ENCODE results near the gene ELL. TPM values are rescaled to one million over a fixed set of nuclear protein-coding genes. Genes with fewer than 3 reads are reported as not detected.

The ELL gene
- polyA plus RNA-seq, 1 of the 3 experiments (the other 2 are of a cell fraction) = 7.4 TPM

DNA sequence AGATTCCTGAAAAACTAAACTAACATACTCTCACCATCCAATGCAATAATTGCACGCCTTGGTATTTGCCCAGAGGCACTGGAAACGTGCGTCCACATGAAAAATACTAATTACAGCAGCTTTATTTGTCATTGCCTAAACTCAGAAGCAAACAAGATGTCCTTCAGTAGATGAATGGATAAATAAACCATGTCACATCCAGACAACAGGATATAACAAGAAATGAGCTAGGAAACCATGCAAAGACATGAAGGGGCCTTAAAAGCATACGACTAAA, 25.0 kb downstream of the ELL start (continued):
- TF ChIP-seq, protein P1, sequence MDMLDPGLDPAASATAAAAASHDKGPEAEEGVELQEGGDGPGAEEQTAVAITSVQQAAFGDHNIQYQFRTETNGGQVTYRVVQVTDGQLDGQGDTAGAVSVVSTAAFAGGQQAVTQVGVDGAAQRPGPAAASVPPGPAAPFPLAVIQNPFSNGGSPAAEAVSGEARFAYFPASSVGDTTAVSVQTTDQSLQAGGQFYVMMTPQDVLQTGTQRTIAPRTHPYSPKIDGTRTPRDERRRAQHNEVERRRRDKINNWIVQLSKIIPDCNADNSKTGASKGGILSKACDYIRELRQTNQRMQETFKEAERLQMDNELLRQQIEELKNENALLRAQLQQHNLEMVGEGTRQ (IDR thresholded peaks at IDR 0.05; ENCODE audit: borderline replicate concordance, low read depth, low read length) = no peak

DNA sequence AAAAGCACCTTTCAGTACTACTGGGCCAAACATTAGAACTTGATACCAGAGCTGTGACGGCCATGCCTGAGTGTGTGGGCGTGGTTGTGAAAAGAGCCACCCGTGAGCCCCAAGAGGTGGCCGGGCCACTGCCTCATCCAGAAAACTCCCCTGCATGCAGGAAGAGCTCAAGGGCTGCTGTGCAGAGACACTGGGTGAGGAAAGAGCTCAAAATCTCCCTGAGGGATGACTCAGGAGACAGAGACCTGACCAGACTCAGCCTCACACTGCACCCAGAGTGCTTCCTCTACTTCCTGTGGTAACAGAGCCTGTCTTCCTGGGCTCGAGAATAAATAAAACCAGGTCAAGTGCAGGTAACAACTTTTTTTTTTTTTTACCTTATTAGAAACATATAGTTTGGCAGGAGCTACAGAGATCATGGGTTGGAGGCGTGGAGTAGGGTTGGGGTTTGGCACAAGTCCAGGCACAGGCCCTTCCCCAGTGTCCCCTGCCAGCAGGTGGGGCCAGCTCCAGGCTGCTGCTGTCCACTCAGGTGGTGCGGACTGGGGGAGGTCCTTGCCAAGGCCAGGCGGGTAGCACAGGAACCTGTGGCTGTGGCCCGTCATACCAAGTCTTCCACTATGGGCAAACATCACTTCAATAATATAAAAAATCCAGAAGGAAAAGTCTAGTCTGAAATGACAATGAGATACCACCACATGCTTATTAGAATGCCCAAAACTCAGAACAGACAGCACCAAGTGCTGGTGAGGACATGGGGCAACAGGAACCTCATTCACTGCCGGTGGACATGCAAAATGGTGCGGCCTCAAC, 25.5 kb downstream of the ELL start:
- no peaks in the 10 kb centered on the region for H3K27me3 ChIP-seq (ENCODE audit: insufficient read depth)
- CTCF ChIA-PET = interaction anchor here (0.6 to 4.1 kb wide), 10 partner anchors 9 to 351 kb away, joined by 3 to 20 read pairs (median 4); partner anchors contain the start of gene ELL
- peaks cover 95% of the 10 kb centered on the region for H3K79me2 ChIP-seq (ENCODE audit: insufficient read depth)
- H3K9ac ChIP-seq = no peak overlapping the region
- H3K27ac ChIP-seq (ENCODE audit: low read depth in 2 of 2, low read length in 1 of 2) = peak overlapping the region; percentile 6 to 20; a peak in 3 of 4 replicates
- WGBS (ENCODE audit: low lambda C conversion rate) = 85% methylated on average over 6 of the region's 11 CpGs
- DNase-seq = no peak
- H3K4me3 ChIP-seq (ENCODE audit: low read depth in 2 of 2, low read length in 1 of 2) = no peak overlapping the region
- POLR2A ChIA-PET = interaction anchor here (1.3 kb wide), 1 partner anchor 75 kb away, joined by 3 read pairs; the partner anchor contains the start of gene UBA52
- peak; percentile 31; the same call in 1 of the 2 replicates for TF ChIP-seq FOSL2 (IDR thresholded peaks at IDR 0.05; ENCODE audit: borderline replicate concordance, low read depth)
- no peak for TF ChIP-seq SIN3A (IDR thresholded peaks at IDR 0.05; ENCODE audit: borderline replicate concordance, low read depth, low read length)
- TF ChIP-seq NFIC (IDR thresholded peaks at IDR 0.05; ENCODE audit: borderline replicate concordance) = 0 out of 2 replicates have a peak, but pooled peaks have one; percentile 26
- no peaks in the 10 kb centered on the region for H3K9me3 ChIP-seq
- H3K4me2 ChIP-seq = peak overlapping the region; percentile 40
- H4K20me1 ChIP-seq (ENCODE audit: insufficient read depth) = peaks cover 99% of the 10 kb centered on the region
- H3K4me1 ChIP-seq (ENCODE audit: control insufficient read depth in 1 of 2, insufficient read depth in 2 of 2, low read depth in 1 of 2, low read length in 1 of 2) = peaks cover 11 to 50% of the 10 kb centered on the region in 2 experiments; a peak in 2 of 4 replicates
- no peaks in the 10 kb centered on the region for H3K9me2 ChIP-seq
- no peak overlapping the region for H2AFZ ChIP-seq (ENCODE audit: low read depth)
- H3F3A ChIP-seq (replicated peaks; ENCODE audit: insufficient read depth) = peaks cover 4% of the 10 kb centered on the region
- H3K36me3 ChIP-seq (replicated peaks in 1 of 2; ENCODE audit: control insufficient read depth in 1 of 2, insufficient read depth in 2 of 2, low read length in 1 of 2) = no peaks in the 10 kb centered on the region

DNA sequence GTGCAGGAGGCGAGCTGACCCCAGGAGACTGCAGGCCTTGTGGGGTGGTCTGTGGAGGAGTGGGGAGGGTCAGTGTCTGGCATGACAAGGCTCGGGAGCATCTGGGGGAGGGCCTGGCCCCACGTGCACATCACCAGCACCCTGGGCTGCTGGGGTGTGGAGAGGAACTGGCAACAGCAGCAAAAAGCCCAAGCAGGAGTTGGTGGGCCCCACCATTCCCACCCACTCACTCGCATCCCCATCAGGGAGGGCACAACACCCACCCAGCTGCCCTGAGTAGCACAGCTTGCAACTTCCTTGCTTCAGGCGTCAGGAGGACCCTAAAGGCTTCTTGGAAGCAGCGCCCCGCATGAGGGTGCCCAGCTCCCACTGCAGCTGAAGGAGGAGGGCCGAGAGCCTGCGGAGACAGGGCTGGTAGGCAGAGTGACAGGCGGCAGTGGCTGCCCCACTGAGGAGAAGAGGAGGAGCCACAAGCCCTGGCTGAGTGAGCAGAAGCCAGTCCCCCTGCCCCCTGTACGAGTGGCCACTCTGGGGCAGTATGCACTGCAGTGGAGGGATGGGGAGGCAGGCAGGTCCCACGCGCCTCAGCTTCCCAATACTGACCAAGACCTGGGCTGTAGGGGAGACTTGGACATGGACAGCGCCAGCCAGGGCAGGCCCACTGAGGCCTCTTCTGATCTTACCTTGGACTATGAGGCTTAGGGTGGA, 26.5 kb downstream of the ELL start:
- Histone ChIP-seq H3F3A (replicated peaks; ENCODE audit: insufficient read depth) (peaks cover 4% of the 10 kb centered on the region), H3K36me3 (replicated peaks in 1 of 2; ENCODE audit: control insufficient read depth in 1 of 2, insufficient read depth in 2 of 2, low read length in 1 of 2) (no peaks in the 10 kb centered on the region), H3K9me2 (no peaks in the 10 kb centered on the region), H3K4me1 (ENCODE audit: control insufficient read depth in 1 of 2, insufficient read depth in 2 of 2, low read depth in 1 of 2, low read length in 1 of 2) (peaks cover 11 to 47% of the 10 kb centered on the region in 2 experiments; a peak in 2 of 4 replicates), H3K4me3 (ENCODE audit: low read depth in 2 of 2, low read length in 1 of 2) (no peak overlapping the region), H3K4me2 (peak overlapping the region; percentile 40; the same call in 1 of the 2 replicates), H3K9me3 (no peaks in the 10 kb centered on the region), H3K27me3 (ENCODE audit: insufficient read depth) (no peaks in the 10 kb centered on the region), H2AFZ (ENCODE audit: low read depth) (no peak overlapping the region), H3K27ac (ENCODE audit: low read depth in 2 of 2, low read length in 1 of 2) (peak overlapping the region in 1 of 2 experiments; percentile 64; a peak in 1 of 4 replicates), H4K20me1 (ENCODE audit: insufficient read depth) (peaks cover 99% of the 10 kb centered on the region), H3K9ac (no peak overlapping the region), H3K79me2 (ENCODE audit: insufficient read depth) (peaks cover 95% of the 10 kb centered on the region)
- WGBS (ENCODE audit: low lambda C conversion rate) = 89% methylated on average over 14 of the region's 14 CpGs
- peak; percentile 51 for DNase-seq
- ChIA-PET POLR2A (interaction anchor here (1.3 kb wide), 1 partner anchor 76 kb away, joined by 3 read pairs; the partner anchor contains the start of gene UBA52), CTCF (interaction anchor here (0.7 to 4.1 kb wide), 9 partner anchors 8 to 352 kb away, joined by 3 to 20 read pairs (median 12); partner anchors contain the start of gene ELL)
- TF ChIP-seq GATA2 (CRISPR knock-in tag; IDR thresholded peaks at IDR 0.05) (no peak), RAD21 (IDR thresholded peaks at IDR 0.05; ENCODE audit: low read length) (peak; percentile 5; the same call in 1 of the 2 replicates), SIN3A (IDR thresholded peaks at IDR 0.05; ENCODE audit: borderline replicate concordance, low read depth, low read length) (no peak)
